ENCODE measurements around the gene KTN1.

GRCh38 chr14:55705651-55706364 lies 125.8 kb downstream of the KTN1 start:
- no peak for TF ChIP-seq POLR2A (IDR thresholded peaks at IDR 0.05; ENCODE audit: low read length)
- TF ChIP-seq GATA1 (IDR thresholded peaks at IDR 0.05; ENCODE audit: low read depth, low read length): no peak
